Gastroesophageal sphincter (tissue), 3 donors: Measurements from ENCODE around the gene FZD1.

ENCODE experiments used
- POLR2A ChIP-seq, 2 donors: fragments of 450-650 bp; IDR thresholded peaks; one replicate each; pipeline ENCODE4 v1.6.1; 2017; ENCODE audit warnings: antibody characterized with exemption in 2 of 2, mild to moderate bottlenecking in 2 of 2, moderate library complexity in 1 of 2
- POLR2AphosphoS5 ChIP-seq: sonication (generic); formaldehyde crosslinking; IDR thresholded peaks from one replicate; pipeline ENCODE4 v1.6.1; 2017; ENCODE audit warnings: antibody characterized with exemption
- TF ChIP-seq, protein P1 (sequence below), 4 experiments: fragments of 200-600 bp in 2 of 4; fragments of 450-650 bp in 2 of 4; sonication (generic) in 1 of 4; IDR thresholded peaks; one replicate each; pipeline ENCODE4 v1.5.1; 2017 to 2019; ENCODE audit warnings: antibody characterized with exemption in 4 of 4, mild to moderate bottlenecking in 2 of 4, moderate library complexity in 2 of 4

DNA sequence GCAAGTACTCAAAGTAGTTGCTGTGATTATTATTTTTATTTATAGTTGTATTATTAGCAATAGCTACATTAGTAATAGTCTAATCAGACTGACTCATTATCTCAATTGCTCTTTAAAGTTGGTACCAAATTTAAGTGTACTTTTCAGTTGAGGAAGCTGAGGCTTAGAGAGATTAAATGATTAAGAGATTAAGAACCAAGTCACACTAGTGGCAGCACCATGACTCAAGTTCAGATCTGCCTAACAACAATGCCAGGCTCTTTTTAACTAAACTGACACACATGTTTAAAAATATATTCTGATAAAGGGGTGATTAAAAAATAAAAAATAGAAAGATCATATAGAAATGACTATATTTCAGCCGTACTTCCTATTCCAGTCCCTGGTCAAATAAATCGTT, 42.0 kb downstream of the FZD1 start:
- TF ChIP-seq POLR2AphosphoS5 (no peak), POLR2A (IDR thresholded peaks at IDR 0.05) (no peak)
- TF ChIP-seq, protein P1, sequence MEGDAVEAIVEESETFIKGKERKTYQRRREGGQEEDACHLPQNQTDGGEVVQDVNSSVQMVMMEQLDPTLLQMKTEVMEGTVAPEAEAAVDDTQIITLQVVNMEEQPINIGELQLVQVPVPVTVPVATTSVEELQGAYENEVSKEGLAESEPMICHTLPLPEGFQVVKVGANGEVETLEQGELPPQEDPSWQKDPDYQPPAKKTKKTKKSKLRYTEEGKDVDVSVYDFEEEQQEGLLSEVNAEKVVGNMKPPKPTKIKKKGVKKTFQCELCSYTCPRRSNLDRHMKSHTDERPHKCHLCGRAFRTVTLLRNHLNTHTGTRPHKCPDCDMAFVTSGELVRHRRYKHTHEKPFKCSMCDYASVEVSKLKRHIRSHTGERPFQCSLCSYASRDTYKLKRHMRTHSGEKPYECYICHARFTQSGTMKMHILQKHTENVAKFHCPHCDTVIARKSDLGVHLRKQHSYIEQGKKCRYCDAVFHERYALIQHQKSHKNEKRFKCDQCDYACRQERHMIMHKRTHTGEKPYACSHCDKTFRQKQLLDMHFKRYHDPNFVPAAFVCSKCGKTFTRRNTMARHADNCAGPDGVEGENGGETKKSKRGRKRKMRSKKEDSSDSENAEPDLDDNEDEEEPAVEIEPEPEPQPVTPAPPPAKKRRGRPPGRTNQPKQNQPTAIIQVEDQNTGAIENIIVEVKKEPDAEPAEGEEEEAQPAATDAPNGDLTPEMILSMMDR (IDR thresholded peaks at IDR 0.05) = no peak
